HG02943 (cell line): Measurements from ENCODE around the gene IL21R.
"Not testable (repeated sequence)": the region's sequence is repeated elsewhere in the genome, so short reads cannot be mapped to it uniquely, and the experiment has no call there.

Experiments
- ATAC-seq: cut with Tn5 transposase; IDR thresholded peaks from one replicate; pipeline ENCODE4 v1.9.1; 2021; ENCODE audit warnings: mild to moderate bottlenecking, low read depth, moderate library complexity; ENCODE audit not compliant: unreplicated experiment

The IL21R gene

GRCh38 chr16:27374804-27375425 is 27.1 kb upstream of the IL21R start:
- ATAC-seq = no peak

- ATAC-seq = no peak
These were observed 24.1 kb upstream of the IL21R start for GRCh38 chr16:27377666-27378485.

- ATAC-seq = no peak
These were observed 23.0 kb upstream of the IL21R start for GRCh38 chr16:27378871-27379481.

GRCh38 chr16:27379919-27380318 is 22.1 kb upstream of the IL21R start:
- ATAC-seq = no peak

- ATAC-seq = no peak
These were observed 20.7 kb upstream of the IL21R start for GRCh38 chr16:27381236-27381635.

- no peak for ATAC-seq
These were observed 19.8 kb upstream of the IL21R start for GRCh38 chr16:27381974-27382855.

- no peak for ATAC-seq
These were observed 18.3 kb upstream of the IL21R start for GRCh38 chr16:27383556-27384243.

- no peak for ATAC-seq
These were observed 17.5 kb upstream of the IL21R start for GRCh38 chr16:27384425-27384824.

- ATAC-seq = no peak
These were observed 16.6 kb upstream of the IL21R start for GRCh38 chr16:27385398-27385797.

GRCh38 chr16:27386674-27387073 is 15.3 kb upstream of the IL21R start:
- ATAC-seq = no peak

- ATAC-seq = no peak
These were observed 14.2 kb upstream of the IL21R start for GRCh38 chr16:27387724-27388123.

- no peak for ATAC-seq
These were observed 12.6 kb upstream of the IL21R start for GRCh38 chr16:27389272-27389961.

GRCh38 chr16:27390151-27390550 is 11.8 kb upstream of the IL21R start:
- ATAC-seq = no peak

- no peak for ATAC-seq
These were observed 9.3 kb upstream of the IL21R start for GRCh38 chr16:27392671-27393070.

- no peak for ATAC-seq
These were observed 7.5 kb upstream of the IL21R start for GRCh38 chr16:27394516-27394915.

GRCh38 chr16:27398341-27398893 is 3.6 kb upstream of the IL21R start:
- not testable (repeated sequence) for ATAC-seq

GRCh38 chr16:27398894-27399853 is 2.8 kb upstream of the IL21R start:
- no peak for ATAC-seq

GRCh38 chr16:27399969-27400368 is 2.0 kb upstream of the IL21R start:
- ATAC-seq = no peak
